HEK293 (cell line): ENCODE results near the gene TMEM167A.

Source experiments
- GLI2 ChIP-seq: fragments of 450-650 bp; formaldehyde crosslinking; IDR thresholded peaks from 2 replicates; pipeline ENCODE4; 2017; ENCODE audit warnings: missing biosample characterization, missing genetic modification characterization, low read depth, borderline replicate concordance
- MEIS1 ChIP-seq: sonication (generic); formaldehyde crosslinking; IDR thresholded peaks from 2 replicates; pipeline ENCODE4 v1.8.1; 2022; ENCODE audit warnings: missing genetic modification reagents, mild to moderate bottlenecking, borderline replicate concordance
- MYNN ChIP-seq: fragments of 450-650 bp; formaldehyde crosslinking; IDR thresholded peaks from 2 replicates; pipeline ENCODE4 v1.5.1; 2016; ENCODE audit warnings: missing biosample characterization, missing genetic modification characterization, borderline replicate concordance
- TRIM28 ChIP-seq: IDR thresholded peaks from 2 replicates; pipeline ENCODE4 v1.6.1; 2011; ENCODE audit warnings: low read length, control low read depth, borderline replicate concordance
- YY2 ChIP-seq: fragments of 450-650 bp; formaldehyde crosslinking; IDR thresholded peaks from 2 replicates; pipeline ENCODE4 v1.5.1; 2016; ENCODE audit warnings: missing biosample characterization, missing genetic modification characterization
- ZBTB8A ChIP-seq: fragments of 450-650 bp; formaldehyde crosslinking; IDR thresholded peaks from 2 replicates; pipeline ENCODE4 v1.5.1; 2016; ENCODE audit warnings: missing biosample characterization, missing genetic modification characterization
- ZNF174 ChIP-seq: fragments of 450-650 bp; formaldehyde crosslinking; IDR thresholded peaks from 2 replicates; pipeline ENCODE4 v1.5.0; 2017; ENCODE audit warnings: missing biosample characterization, mild to moderate bottlenecking, missing genetic modification characterization
- ZNF184 ChIP-seq: fragments of 450-650 bp; IDR thresholded peaks from 2 replicates; pipeline ENCODE4 v1.5.1; 2018; ENCODE audit warnings: missing biosample characterization, mild to moderate bottlenecking, missing genetic modification characterization
- ZNF214 ChIP-seq: fragments of 450-650 bp; formaldehyde crosslinking; IDR thresholded peaks from 2 replicates; pipeline ENCODE4 v1.5.1; 2017; ENCODE audit warnings: missing biosample characterization, mild to moderate bottlenecking, missing genetic modification characterization, borderline replicate concordance
- ZNF221 ChIP-seq: fragments of 450-650 bp; formaldehyde crosslinking; IDR thresholded peaks from 2 replicates; pipeline ENCODE4 v1.5.1; 2017; ENCODE audit warnings: missing biosample characterization, missing genetic modification characterization, borderline replicate concordance
- ZNF366 ChIP-seq: fragments of 450-650 bp; formaldehyde crosslinking; conservative IDR thresholded peaks from 2 replicates; pipeline ENCODE4 v1.5.1; 2016; ENCODE audit warnings: missing biosample characterization, missing genetic modification characterization
- ZNF404 ChIP-seq: fragments of 450-650 bp; formaldehyde crosslinking; IDR thresholded peaks from 2 replicates; pipeline ENCODE4 v1.5.1; 2017; ENCODE audit warnings: missing biosample characterization, missing genetic modification characterization
- ZNF501 ChIP-seq: fragments of 450-650 bp; formaldehyde crosslinking; IDR thresholded peaks from 2 replicates; pipeline ENCODE4 v1.5.1; 2016; ENCODE audit warnings: missing biosample characterization, missing genetic modification characterization
- ZNF521 ChIP-seq: fragments of 450-650 bp; formaldehyde crosslinking; IDR thresholded peaks from 2 replicates; pipeline ENCODE4 v1.5.1; 2017; ENCODE audit warnings: missing biosample characterization, mild to moderate bottlenecking, missing genetic modification characterization
- ZNF549 ChIP-seq: fragments of 450-650 bp; IDR thresholded peaks from 2 replicates; pipeline ENCODE4 v1.5.1; 2018; ENCODE audit warnings: missing biosample characterization, missing genetic modification characterization, mild to moderate bottlenecking, inconsistent platforms, moderate library complexity
- ZNF571 ChIP-seq: fragments of 450-650 bp; formaldehyde crosslinking; IDR thresholded peaks from 2 replicates; pipeline ENCODE4 v1.5.0; 2017; ENCODE audit warnings: missing biosample characterization, missing genetic modification characterization
- ZNF596 ChIP-seq: fragments of 450-650 bp; IDR thresholded peaks from 2 replicates; pipeline ENCODE4 v1.5.0; 2018; ENCODE audit warnings: missing biosample characterization, mild to moderate bottlenecking, missing genetic modification characterization, moderate library complexity
- ZNF621 ChIP-seq: fragments of 450-650 bp; formaldehyde crosslinking; IDR thresholded peaks from 2 replicates; pipeline ENCODE4 v1.5.1; 2017; ENCODE audit warnings: missing biosample characterization, missing genetic modification characterization
- ZNF654 ChIP-seq: fragments of 450-650 bp; formaldehyde crosslinking; IDR thresholded peaks from 2 replicates; pipeline ENCODE4 v1.5.1; 2016; ENCODE audit warnings: low read depth, missing biosample characterization, missing genetic modification characterization
- ZNF670 ChIP-seq: fragments of 450-650 bp; formaldehyde crosslinking; IDR thresholded peaks from 2 replicates; pipeline ENCODE4 v1.5.1; 2016; ENCODE audit warnings: missing biosample characterization, missing genetic modification characterization, low read depth
- ZNF76 ChIP-seq: fragments of 450-650 bp; formaldehyde crosslinking; IDR thresholded peaks from 2 replicates; pipeline ENCODE4; 2016; ENCODE audit warnings: low read depth, missing biosample characterization, missing genetic modification characterization, borderline replicate concordance
- TF ChIP-seq, protein P1 (sequence below): fragments of 450-650 bp; formaldehyde crosslinking; IDR thresholded peaks from 2 replicates; pipeline ENCODE4 v1.5.1; 2016; ENCODE audit warnings: missing biosample characterization, missing genetic modification characterization
- TF ChIP-seq, protein P2 (sequence below): fragments of 450-650 bp; formaldehyde crosslinking; IDR thresholded peaks from 2 replicates; pipeline ENCODE4 v1.5.1; 2016; ENCODE audit warnings: missing biosample characterization, missing genetic modification characterization
- TF ChIP-seq, protein P3 (sequence below): fragments of 450-650 bp; formaldehyde crosslinking; IDR thresholded peaks from 2 replicates; pipeline ENCODE4 v1.5.1; 2016; ENCODE audit warnings: missing biosample characterization, missing genetic modification characterization
- TF ChIP-seq, protein P4 (sequence below): fragments of 450-650 bp; formaldehyde crosslinking; IDR thresholded peaks from 2 replicates; pipeline ENCODE4 v1.5.1; 2016; ENCODE audit warnings: missing biosample characterization, missing genetic modification characterization
- TF ChIP-seq, protein P5 (sequence below): fragments of 450-650 bp; formaldehyde crosslinking; IDR thresholded peaks from 2 replicates; pipeline ENCODE4 v1.5.1; 2017; ENCODE audit warnings: missing biosample characterization, missing genetic modification characterization
- TF ChIP-seq, protein P6 (sequence below): fragments of 450-650 bp; formaldehyde crosslinking; IDR thresholded peaks from 2 replicates; pipeline ENCODE4 v1.5.1; 2016; ENCODE audit warnings: missing biosample characterization, missing genetic modification characterization

Gene TMEM167A

DNA sequence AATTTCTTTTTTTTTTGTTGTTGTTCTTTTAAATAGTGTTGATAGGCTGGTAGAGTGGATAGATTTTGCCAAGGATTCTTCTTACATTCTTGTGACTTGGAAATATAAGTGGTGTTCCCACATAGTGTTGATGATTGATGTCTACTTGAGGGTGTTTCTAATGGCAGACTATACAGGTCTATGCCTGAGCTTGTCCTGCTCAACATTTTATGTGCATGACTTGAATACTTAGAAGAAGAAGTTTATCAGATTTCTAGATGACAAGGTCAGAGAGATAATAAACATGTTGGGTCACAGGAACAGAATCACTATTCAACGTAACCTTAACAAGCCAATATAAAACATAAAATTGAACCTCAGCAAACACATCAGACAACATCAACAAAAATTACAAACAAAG lies 24.3 kb upstream of the TMEM167A start (continued):
- TF ChIP-seq, protein P1, sequence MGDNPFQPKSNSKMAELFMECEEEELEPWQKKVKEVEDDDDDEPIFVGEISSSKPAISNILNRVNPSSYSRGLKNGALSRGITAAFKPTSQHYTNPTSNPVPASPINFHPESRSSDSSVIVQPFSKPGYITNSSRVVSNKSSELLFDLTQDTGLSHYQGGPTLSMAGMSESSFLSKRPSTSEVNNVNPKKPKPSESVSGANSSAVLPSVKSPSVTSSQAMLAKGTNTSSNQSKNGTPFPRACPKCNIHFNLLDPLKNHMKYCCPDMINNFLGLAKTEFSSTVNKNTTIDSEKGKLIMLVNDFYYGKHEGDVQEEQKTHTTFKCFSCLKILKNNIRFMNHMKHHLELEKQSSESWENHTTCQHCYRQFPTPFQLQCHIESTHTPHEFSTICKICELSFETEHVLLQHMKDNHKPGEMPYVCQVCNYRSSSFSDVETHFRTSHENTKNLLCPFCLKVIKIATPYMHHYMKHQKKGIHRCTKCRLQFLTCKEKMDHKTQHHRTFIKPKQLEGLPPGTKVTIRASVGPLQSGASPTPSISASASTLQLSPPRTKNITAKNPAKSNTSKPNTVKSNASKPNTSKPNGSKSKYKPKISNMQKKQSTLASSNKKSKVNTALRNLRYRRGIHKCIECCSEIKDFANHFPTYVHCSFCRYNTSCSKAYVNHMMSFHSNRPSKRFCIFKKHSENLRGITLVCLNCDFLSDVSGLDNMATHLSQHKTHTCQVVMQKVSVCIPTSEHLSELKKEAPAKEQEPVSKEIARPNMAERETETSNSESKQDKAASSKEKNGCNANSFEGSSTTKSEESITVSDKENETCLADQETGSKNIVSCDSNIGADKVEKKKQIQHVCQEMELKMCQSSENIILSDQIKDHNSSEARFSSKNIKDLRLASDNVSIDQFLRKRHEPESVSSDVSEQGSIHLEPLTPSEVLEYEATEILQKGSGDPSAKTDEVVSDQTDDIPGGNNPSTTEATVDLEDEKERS (tag by site-specific recombination): no peak
- TF ChIP-seq, protein P2, sequence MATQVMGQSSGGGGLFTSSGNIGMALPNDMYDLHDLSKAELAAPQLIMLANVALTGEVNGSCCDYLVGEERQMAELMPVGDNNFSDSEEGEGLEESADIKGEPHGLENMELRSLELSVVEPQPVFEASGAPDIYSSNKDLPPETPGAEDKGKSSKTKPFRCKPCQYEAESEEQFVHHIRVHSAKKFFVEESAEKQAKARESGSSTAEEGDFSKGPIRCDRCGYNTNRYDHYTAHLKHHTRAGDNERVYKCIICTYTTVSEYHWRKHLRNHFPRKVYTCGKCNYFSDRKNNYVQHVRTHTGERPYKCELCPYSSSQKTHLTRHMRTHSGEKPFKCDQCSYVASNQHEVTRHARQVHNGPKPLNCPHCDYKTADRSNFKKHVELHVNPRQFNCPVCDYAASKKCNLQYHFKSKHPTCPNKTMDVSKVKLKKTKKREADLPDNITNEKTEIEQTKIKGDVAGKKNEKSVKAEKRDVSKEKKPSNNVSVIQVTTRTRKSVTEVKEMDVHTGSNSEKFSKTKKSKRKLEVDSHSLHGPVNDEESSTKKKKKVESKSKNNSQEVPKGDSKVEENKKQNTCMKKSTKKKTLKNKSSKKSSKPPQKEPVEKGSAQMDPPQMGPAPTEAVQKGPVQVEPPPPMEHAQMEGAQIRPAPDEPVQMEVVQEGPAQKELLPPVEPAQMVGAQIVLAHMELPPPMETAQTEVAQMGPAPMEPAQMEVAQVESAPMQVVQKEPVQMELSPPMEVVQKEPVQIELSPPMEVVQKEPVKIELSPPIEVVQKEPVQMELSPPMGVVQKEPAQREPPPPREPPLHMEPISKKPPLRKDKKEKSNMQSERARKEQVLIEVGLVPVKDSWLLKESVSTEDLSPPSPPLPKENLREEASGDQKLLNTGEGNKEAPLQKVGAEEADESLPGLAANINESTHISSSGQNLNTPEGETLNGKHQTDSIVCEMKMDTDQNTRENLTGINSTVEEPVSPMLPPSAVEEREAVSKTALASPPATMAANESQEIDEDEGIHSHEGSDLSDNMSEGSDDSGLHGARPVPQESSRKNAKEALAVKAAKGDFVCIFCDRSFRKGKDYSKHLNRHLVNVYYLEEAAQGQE: no peak
- TF ChIP-seq ZNF404 (tag by site-specific recombination) (no peak), ZNF76 (tag by site-specific recombination) (no peak), MEIS1 (CRISPR knock-in tag) (no peak), ZNF621 (tag by site-specific recombination) (no peak), ZNF366 (peak; percentile 39; the same call in 1 of the 2 replicates), ZNF221 (tag by site-specific recombination) (no peak), ZNF549 (no peak), ZNF670 (tag by site-specific recombination) (no peak), MYNN (tag by site-specific recombination) (no peak), ZNF174 (tag by site-specific recombination) (no peak), ZNF596 (tag by site-specific recombination) (no peak), YY2 (tag by site-specific recombination) (no peak), ZNF501 (tag by site-specific recombination) (no peak), ZBTB8A (tag by site-specific recombination) (no peak), TRIM28 (0 out of 2 replicates have a peak, but pooled peaks have one; percentile 33), ZNF214 (tag by site-specific recombination) (no peak), GLI2 (tag by site-specific recombination) (no peak), ZNF521 (no peak), ZNF654 (tag by site-specific recombination) (no peak), ZNF571 (tag by site-specific recombination) (no peak), ZNF184 (tag by site-specific recombination) (no peak)
- TF ChIP-seq, protein P3, sequence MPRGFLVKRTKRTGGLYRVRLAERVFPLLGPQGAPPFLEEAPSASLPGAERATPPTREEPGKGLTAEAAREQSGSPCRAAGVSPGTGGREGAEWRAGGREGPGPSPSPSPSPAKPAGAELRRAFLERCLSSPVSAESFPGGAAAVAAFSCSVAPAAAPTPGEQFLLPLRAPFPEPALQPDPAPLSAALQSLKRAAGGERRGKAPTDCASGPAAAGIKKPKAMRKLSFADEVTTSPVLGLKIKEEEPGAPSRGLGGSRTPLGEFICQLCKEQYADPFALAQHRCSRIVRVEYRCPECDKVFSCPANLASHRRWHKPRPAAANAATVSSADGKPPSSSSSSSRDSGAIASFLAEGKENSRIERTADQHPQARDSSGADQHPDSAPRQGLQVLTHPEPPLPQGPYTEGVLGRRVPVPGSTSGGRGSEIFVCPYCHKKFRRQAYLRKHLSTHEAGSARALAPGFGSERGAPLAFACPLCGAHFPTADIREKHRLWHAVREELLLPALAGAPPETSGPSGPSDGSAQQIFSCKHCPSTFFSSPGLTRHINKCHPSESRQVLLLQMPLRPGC: no peak
- TF ChIP-seq, protein P4, sequence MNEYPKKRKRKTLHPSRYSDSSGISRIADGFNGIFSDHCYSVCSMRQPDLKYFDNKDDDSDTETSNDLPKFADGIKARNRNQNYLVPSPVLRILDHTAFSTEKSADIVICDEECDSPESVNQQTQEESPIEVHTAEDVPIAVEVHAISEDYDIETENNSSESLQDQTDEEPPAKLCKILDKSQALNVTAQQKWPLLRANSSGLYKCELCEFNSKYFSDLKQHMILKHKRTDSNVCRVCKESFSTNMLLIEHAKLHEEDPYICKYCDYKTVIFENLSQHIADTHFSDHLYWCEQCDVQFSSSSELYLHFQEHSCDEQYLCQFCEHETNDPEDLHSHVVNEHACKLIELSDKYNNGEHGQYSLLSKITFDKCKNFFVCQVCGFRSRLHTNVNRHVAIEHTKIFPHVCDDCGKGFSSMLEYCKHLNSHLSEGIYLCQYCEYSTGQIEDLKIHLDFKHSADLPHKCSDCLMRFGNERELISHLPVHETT (tag by site-specific recombination): no peak
- TF ChIP-seq, protein P5, sequence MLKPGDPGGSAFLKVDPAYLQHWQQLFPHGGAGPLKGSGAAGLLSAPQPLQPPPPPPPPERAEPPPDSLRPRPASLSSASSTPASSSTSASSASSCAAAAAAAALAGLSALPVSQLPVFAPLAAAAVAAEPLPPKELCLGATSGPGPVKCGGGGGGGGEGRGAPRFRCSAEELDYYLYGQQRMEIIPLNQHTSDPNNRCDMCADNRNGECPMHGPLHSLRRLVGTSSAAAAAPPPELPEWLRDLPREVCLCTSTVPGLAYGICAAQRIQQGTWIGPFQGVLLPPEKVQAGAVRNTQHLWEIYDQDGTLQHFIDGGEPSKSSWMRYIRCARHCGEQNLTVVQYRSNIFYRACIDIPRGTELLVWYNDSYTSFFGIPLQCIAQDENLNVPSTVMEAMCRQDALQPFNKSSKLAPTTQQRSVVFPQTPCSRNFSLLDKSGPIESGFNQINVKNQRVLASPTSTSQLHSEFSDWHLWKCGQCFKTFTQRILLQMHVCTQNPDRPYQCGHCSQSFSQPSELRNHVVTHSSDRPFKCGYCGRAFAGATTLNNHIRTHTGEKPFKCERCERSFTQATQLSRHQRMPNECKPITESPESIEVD (tag by site-specific recombination): peak; percentile 59
- TF ChIP-seq, protein P6, sequence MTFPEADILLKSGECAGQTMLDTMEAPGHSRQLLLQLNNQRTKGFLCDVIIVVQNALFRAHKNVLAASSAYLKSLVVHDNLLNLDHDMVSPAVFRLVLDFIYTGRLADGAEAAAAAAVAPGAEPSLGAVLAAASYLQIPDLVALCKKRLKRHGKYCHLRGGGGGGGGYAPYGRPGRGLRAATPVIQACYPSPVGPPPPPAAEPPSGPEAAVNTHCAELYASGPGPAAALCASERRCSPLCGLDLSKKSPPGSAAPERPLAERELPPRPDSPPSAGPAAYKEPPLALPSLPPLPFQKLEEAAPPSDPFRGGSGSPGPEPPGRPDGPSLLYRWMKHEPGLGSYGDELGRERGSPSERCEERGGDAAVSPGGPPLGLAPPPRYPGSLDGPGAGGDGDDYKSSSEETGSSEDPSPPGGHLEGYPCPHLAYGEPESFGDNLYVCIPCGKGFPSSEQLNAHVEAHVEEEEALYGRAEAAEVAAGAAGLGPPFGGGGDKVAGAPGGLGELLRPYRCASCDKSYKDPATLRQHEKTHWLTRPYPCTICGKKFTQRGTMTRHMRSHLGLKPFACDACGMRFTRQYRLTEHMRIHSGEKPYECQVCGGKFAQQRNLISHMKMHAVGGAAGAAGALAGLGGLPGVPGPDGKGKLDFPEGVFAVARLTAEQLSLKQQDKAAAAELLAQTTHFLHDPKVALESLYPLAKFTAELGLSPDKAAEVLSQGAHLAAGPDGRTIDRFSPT (tag by site-specific recombination): no peak
